Naive thymus-derived CD8-positive, alpha-beta T cell (primary cell): ENCODE data around the gene ZNF837. TPM values are rescaled to one million over a fixed set of nuclear protein-coding genes. Genes with fewer than 3 reads are reported as not detected.
A peak's percentile ranks its signal among the peaks of the same experiment; 100 is the strongest.

Experiments
- ATAC-seq, 2 donors: fragments of 150-1000 bp; cut with Tn5 transposase in 1 of 2; sonication (Bioruptor Pico), chemical (Tn5 transposase) in 1 of 2; 1 replicate in 1 of 2; 2 replicates in 1 of 2; pipeline ENCODE4 v1.10.0; 2021; ENCODE audit warnings: mild to moderate bottlenecking in 2 of 2, moderate library complexity in 2 of 2
- POLR2A ChIA-PET: fragments of 350-600 bp; sonication (Branson Sonifier 250); formaldehyde crosslinking; loops from one replicate; lab custom pipeline; 2021; ENCODE audit warnings: antibody characterized with exemption; lab: Charles Lee
- DNase-seq, 10 donors: peaks; one replicate each; pipeline versions ENCODE4 v3.0.0 to v3.0.0-alpha.2; 2020 to 2022
- H3K27ac Mint-ChIP-seq, 10 donors: one replicate each; pipeline ENCODE4 v1.8.0; 2020 to 2022; ENCODE audit warnings: mild to moderate bottlenecking in 10 of 10, mixed read lengths in 10 of 10, moderate library complexity in 4 of 10, inconsistent platforms in 1 of 10
- H3K27me3 Mint-ChIP-seq, 5 donors: one replicate each; pipeline ENCODE4 v1.8.0; 2021 to 2022; ENCODE audit warnings: mixed read lengths in 5 of 5
- H3K36me3 Mint-ChIP-seq, 3 donors: one replicate each; pipeline ENCODE4 v1.8.0; 2020 to 2022; ENCODE audit warnings: mixed read lengths in 3 of 3, mild to moderate bottlenecking in 2 of 3, inconsistent platforms in 1 of 3
- H3K4me1 Mint-ChIP-seq, 4 donors: one replicate each; pipeline ENCODE4 v1.8.0; 2021 to 2022; ENCODE audit warnings: mixed read lengths in 4 of 4
- H3K4me3 Mint-ChIP-seq, 10 donors: one replicate each; pipeline ENCODE4 v1.8.0; 2020 to 2022; ENCODE audit warnings: mild to moderate bottlenecking in 10 of 10, mixed read lengths in 10 of 10, moderate library complexity in 6 of 10, inconsistent platforms in 1 of 10
- H3K9me3 Mint-ChIP-seq, 9 donors: one replicate each; pipeline ENCODE4 v1.8.0; 2020 to 2022; ENCODE audit warnings: mixed read lengths in 9 of 9, mild to moderate bottlenecking in 3 of 9, inconsistent platforms in 1 of 9, moderate library complexity in 1 of 9
- polyA plus RNA-seq, 3 donors: library from polyadenylated mRNA; unstranded; fragments of 300-500 nt; fragmentation: Illumina TruSeq; gene quantifications; one replicate each; pipeline ENCODE4 v1.2.3, GENCODE V29; 2021
- total RNA-seq, 8 experiments: library from RNA in 2 of 8; stranded (reverse) in 2 of 8; gene quantifications; one replicate each; pipeline ENCODE4 v1.2.3 and lab custom pipeline; 2021 to 2026

Gene ZNF837
- total and polyA plus RNA-seq, 5 experiments from 2014 or later: 4.2 to 14.3 (median 5.8) TPM

GRCh38 chr19:58394821-58395219 is 14.0 kb upstream of the ZNF837 start:
- peaks cover 0 to 49% (median 14%) of the 10 kb centered on the region in 3 donors for H3K36me3 Mint-ChIP-seq
- DNase-seq (no peak), ATAC-seq (no peak)
- POLR2A ChIA-PET: interaction anchor here (0.6 kb wide), 1 partner anchor 9 kb away, joined by 7 read pairs; no protein-coding TSS in a partner anchor
- H3K27ac Mint-ChIP-seq: peak overlapping the region in 1 of 10 donors; percentile 1
- H3K4me1 Mint-ChIP-seq: peaks cover 15 to 22% (median 20%) of the 10 kb centered on the region in 4 donors
- H3K27me3 Mint-ChIP-seq: peaks cover 0 to 23% (median 8%) of the 10 kb centered on the region in 5 donors
- no peaks in the 10 kb centered on the region for H3K9me3 Mint-ChIP-seq
- no peak overlapping the region for H3K4me3 Mint-ChIP-seq

- no peak overlapping the region for H3K4me3 Mint-ChIP-seq
- no peak for ATAC-seq
- peaks cover 0 to 58% (median 21%) of the 10 kb centered on the region in 3 donors for H3K36me3 Mint-ChIP-seq
Observed at GRCh38 chr19:58393725-58394033, 12.8 kb upstream of the ZNF837 start.

GRCh38 chr19:58392945-58393724 is 12.3 kb upstream of the ZNF837 start:
- POLR2A ChIA-PET: no interaction called here
- H3K9me3 Mint-ChIP-seq: no peaks in the 10 kb centered on the region
- no peak for ATAC-seq
- DNase-seq: no peak
- no peak overlapping the region for H3K4me3 Mint-ChIP-seq
- H3K4me1 Mint-ChIP-seq: peaks cover 15 to 33% (median 30%) of the 10 kb centered on the region in 4 donors
- H3K36me3 Mint-ChIP-seq: peaks cover 0 to 63% (median 21%) of the 10 kb centered on the region in 3 donors
- H3K27ac Mint-ChIP-seq: peak overlapping the region in 1 of 10 donors; percentile 69
- peaks cover 0 to 18% (median 7%) of the 10 kb centered on the region in 5 donors for H3K27me3 Mint-ChIP-seq

More at GRCh38 chr19:58393725-58394033, 12.8 kb upstream of the ZNF837 start:
- no peak overlapping the region for H3K27ac Mint-ChIP-seq
- peaks cover 15 to 29% (median 25%) of the 10 kb centered on the region in 4 donors for H3K4me1 Mint-ChIP-seq
- POLR2A ChIA-PET: no interaction called here
- no peak for DNase-seq
- no peaks in the 10 kb centered on the region for H3K9me3 Mint-ChIP-seq
- H3K27me3 Mint-ChIP-seq: peaks cover 0 to 23% (median 8%) of the 10 kb centered on the region in 5 donors

GRCh38 chr19:58388175-58388526 is 7.3 kb upstream of the ZNF837 start:
- DNase-seq: no peak
- Mint-ChIP-seq H3K27me3 (peaks cover 0 to 2% (median 0%) of the 10 kb centered on the region in 5 donors), H3K36me3 (peaks cover 0 to 52% (median 13%) of the 10 kb centered on the region in 3 donors), H3K4me3 (peak overlapping the region; percentile 92 to 99 (median 95)), H3K4me1 (peaks cover 12 to 54% (median 49%) of the 10 kb centered on the region in 4 donors), H3K9me3 (no peaks in the 10 kb centered on the region), H3K27ac (peak overlapping the region; percentile 97 to 100 (median 98))
- ATAC-seq: no peak
- POLR2A ChIA-PET: interaction anchor here (0.7 to 4.6 kb wide), 9 partner anchors 8 to 88 kb away, joined by 3 to 26 read pairs (median 6); partner anchors contain the start of genes RNF225, ZNF132, ZNF446 and ZNF497

GRCh38 chr19:58387338-58388174 is 6.7 kb upstream of the ZNF837 start:
- H3K27ac Mint-ChIP-seq: peak overlapping the region; percentile 97 to 100 (median 98)
- POLR2A ChIA-PET: interaction anchor here (0.7 to 4.6 kb wide), 12 partner anchors 8 to 167 kb away, joined by 3 to 26 read pairs (median 4); partner anchors contain the start of genes RNF225, ZNF446, ZNF497 and ZNF584
- DNase-seq (no peak), ATAC-seq (peak in 1 of 2 donors; percentile 2)
- peaks cover 0 to 2% (median 0%) of the 10 kb centered on the region in 5 donors for H3K27me3 Mint-ChIP-seq
- H3K9me3 Mint-ChIP-seq: no peaks in the 10 kb centered on the region
- H3K4me3 Mint-ChIP-seq: peak overlapping the region; percentile 92 to 99 (median 95)
- H3K4me1 Mint-ChIP-seq: peaks cover 10 to 54% (median 49%) of the 10 kb centered on the region in 4 donors
- peaks cover 0 to 46% (median 13%) of the 10 kb centered on the region in 3 donors for H3K36me3 Mint-ChIP-seq

- Mint-ChIP-seq H3K36me3 (peaks cover 0 to 40% (median 9%) of the 10 kb centered on the region in 3 donors), H3K27me3 (peaks cover 0 to 2% (median 0%) of the 10 kb centered on the region in 5 donors), H3K9me3 (no peaks in the 10 kb centered on the region), H3K4me1 (peaks cover 14 to 58% (median 54%) of the 10 kb centered on the region in 4 donors), H3K27ac (peak within 1 kb of the TSS; percentile 97 to 100 (median 98)), H3K4me3 (peak within 1 kb of the TSS; percentile 92 to 99 (median 95))
- POLR2A ChIA-PET: interaction anchor here (0.7 to 4.6 kb wide), 16 partner anchors 9 to 189 kb away, joined by 3 to 26 read pairs (median 4); partner anchors contain the start of genes RNF225, ZNF446, ZNF497 and ZNF584
- DNase-seq: peak; percentile 87 to 99 (median 96)
- ATAC-seq: peak; percentile 89 to 90
Observed at GRCh38 chr19:58386576-58387337, 5.9 kb upstream of the ZNF837 start, which contains the start of gene RPS5. Gene RPS5, plus strand, starts transcription at chr19:58387269. Its CDS starts 869 bp downstream, at chr19:58388138.

GRCh38 chr19:58385891-58386575 is 5.2 kb upstream of the ZNF837 start:
- H3K9me3 Mint-ChIP-seq: no peaks in the 10 kb centered on the region
- H3K4me1 Mint-ChIP-seq: peaks cover 14 to 59% (median 54%) of the 10 kb centered on the region in 4 donors
- peak overlapping the region; percentile 92 to 99 (median 95) for H3K4me3 Mint-ChIP-seq
- peak overlapping the region; percentile 97 to 100 (median 98) for H3K27ac Mint-ChIP-seq
- ATAC-seq (no peak), DNase-seq (peak in 2 of 10 donors; percentile 25 to 33)
- peaks cover 0 to 32% (median 9%) of the 10 kb centered on the region in 3 donors for H3K36me3 Mint-ChIP-seq
- POLR2A ChIA-PET: interaction anchor here (0.9 to 4.6 kb wide), 13 partner anchors 15 to 190 kb away, joined by 3 to 26 read pairs (median 5); partner anchors contain the start of genes ZNF446, ZNF497, ZNF584 and ZSCAN22
- H3K27me3 Mint-ChIP-seq: peaks cover 0 to 2% (median 0%) of the 10 kb centered on the region in 5 donors

- DNase-seq (no peak), ATAC-seq (no peak)
- H3K27ac Mint-ChIP-seq: peak overlapping the region; percentile 97 to 100 (median 98)
- peaks cover 12 to 54% (median 49%) of the 10 kb centered on the region in 4 donors for H3K4me1 Mint-ChIP-seq
- POLR2A ChIA-PET: interaction anchor here (0.9 to 4.6 kb wide), 8 partner anchors 16 to 66 kb away, joined by 3 to 26 read pairs (median 7); partner anchors contain the start of genes ZNF497, ZNF584 and ZSCAN22
- peaks cover 0 to 2% (median 0%) of the 10 kb centered on the region in 5 donors for H3K27me3 Mint-ChIP-seq
- H3K36me3 Mint-ChIP-seq: peaks cover 0 to 27% (median 7%) of the 10 kb centered on the region in 3 donors
- H3K9me3 Mint-ChIP-seq: no peaks in the 10 kb centered on the region
- H3K4me3 Mint-ChIP-seq: peak overlapping the region; percentile 92 to 99 (median 95)
Observed at GRCh38 chr19:58385313-58385890, 4.6 kb upstream of the ZNF837 start.

- Mint-ChIP-seq H3K27me3 (peaks cover 0 to 2% (median 0%) of the 10 kb centered on the region in 5 donors), H3K9me3 (no peaks in the 10 kb centered on the region), H3K36me3 (peaks cover 0 to 8% (median 0%) of the 10 kb centered on the region in 3 donors), H3K4me1 (peaks cover 19 to 55% (median 51%) of the 10 kb centered on the region in 4 donors), H3K4me3 (peak overlapping the region in 9 of 10 donors; percentile 10 to 89 (median 63)), H3K27ac (peak overlapping the region in 7 of 10 donors; percentile 14 to 93 (median 71))
- DNase-seq (no peak), ATAC-seq (no peak)
- POLR2A ChIA-PET: interaction anchor here (0.6 to 4.5 kb wide), 2 partner anchors 20 to 164 kb away, joined by 3 to 43 read pairs; partner anchors contain the start of gene ZNF497
Observed at GRCh38 chr19:58382997-58383603, 2.3 kb upstream of the ZNF837 start.
